Measurements from ENCODE around the gene TRIM27. TPM values are rescaled to one million over a fixed set of nuclear protein-coding genes. Genes with fewer than 3 reads are reported as not detected.
"Not testable (repeated sequence)": the region's sequence is repeated elsewhere in the genome, so short reads cannot be mapped to it uniquely, and the experiment has no call there.

TRIM27 gene
- total RNA-seq, 1 donor from 2014 or later = 101 TPM

DNA sequence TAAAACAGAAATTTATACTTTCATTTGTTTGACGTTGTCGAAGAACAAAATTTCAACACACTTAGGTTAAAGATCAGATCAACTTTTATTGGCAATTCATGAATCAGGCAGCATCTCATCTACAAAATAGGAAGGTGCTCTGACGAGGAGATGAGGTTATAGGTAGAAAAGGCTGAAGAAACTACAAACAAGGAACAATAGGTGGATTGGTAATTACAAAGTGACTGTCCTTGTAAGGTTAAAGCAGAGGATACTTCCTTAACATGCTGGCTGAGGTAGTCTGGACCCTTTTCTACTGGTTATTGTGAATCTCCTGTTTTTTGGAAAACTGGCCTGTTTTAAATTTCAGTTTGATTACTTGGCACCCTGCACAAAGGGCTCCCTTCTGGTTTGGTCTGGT, 32.5 kb upstream of the TRIM27 start:
- no peaks in the 10 kb centered on the region for H3K36me3 ChIP-seq (ENCODE audit: control insufficient read depth, insufficient read depth, low read length)
- no peak overlapping the region for H3K4me3 ChIP-seq (ENCODE audit: low read depth, low read length)
- DNase-seq (ENCODE audit: low read depth) = no peak
- no peaks in the 10 kb centered on the region for H3K27me3 ChIP-seq (ENCODE audit: control insufficient read depth, insufficient read depth, low read length)
- no peak for TF ChIP-seq CTCF (IDR thresholded peaks at IDR 0.05; ENCODE audit: insufficient read depth, low read length, poor library complexity, severe bottlenecking)

GRCh38 chr6:28953585-28954258, 29.9 kb upstream of the TRIM27 start:
- DNase-seq (ENCODE audit: low read depth) = no peak
- peak overlapping the region; percentile 49 for H3K4me3 ChIP-seq (ENCODE audit: low read depth, low read length)
- H3K27me3 ChIP-seq (ENCODE audit: control insufficient read depth, insufficient read depth, low read length) = no peaks in the 10 kb centered on the region
- TF ChIP-seq CTCF (IDR thresholded peaks at IDR 0.05; ENCODE audit: insufficient read depth, low read length, poor library complexity, severe bottlenecking) = no peak
- no peaks in the 10 kb centered on the region for H3K36me3 ChIP-seq (ENCODE audit: control insufficient read depth, insufficient read depth, low read length)

DNA sequence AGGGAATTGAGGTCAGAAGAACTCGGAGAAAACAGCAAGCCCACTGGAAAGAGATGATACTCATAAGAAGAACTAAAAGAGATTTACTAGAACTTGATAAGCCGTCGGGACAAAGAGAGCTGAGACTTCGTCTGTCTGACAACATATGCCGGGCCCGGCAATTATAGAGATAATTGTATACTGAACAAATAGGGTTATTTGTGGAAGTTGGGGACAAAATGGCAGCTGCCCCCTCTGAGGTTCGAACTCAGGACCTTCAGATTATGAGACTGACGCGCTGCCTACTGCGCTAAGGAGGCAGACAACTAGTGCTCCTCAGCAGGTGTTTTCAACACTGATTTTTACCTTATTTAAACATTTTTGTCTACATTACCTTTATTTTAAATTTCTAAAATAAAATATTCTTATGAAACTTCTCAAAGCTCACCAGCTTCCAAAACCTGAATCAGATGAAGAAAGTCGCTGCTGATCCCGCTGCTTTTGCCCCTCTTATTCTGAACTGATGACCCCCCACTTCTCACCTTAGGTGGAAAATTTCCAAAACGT, 29.3 kb upstream of the TRIM27 start:
- H3K36me3 ChIP-seq (ENCODE audit: control insufficient read depth, insufficient read depth, low read length) = no peaks in the 10 kb centered on the region
- peak overlapping the region; percentile 49 for H3K4me3 ChIP-seq (ENCODE audit: low read depth, low read length)
- no peak for DNase-seq (ENCODE audit: low read depth)
- no peaks in the 10 kb centered on the region for H3K27me3 ChIP-seq (ENCODE audit: control insufficient read depth, insufficient read depth, low read length)
- TF ChIP-seq CTCF (IDR thresholded peaks at IDR 0.05; ENCODE audit: insufficient read depth, low read length, poor library complexity, severe bottlenecking) = no peak

GRCh38 chr6:28949656-28950195, 25.9 kb upstream of the TRIM27 start:
- H3K4me3 ChIP-seq (ENCODE audit: low read depth, low read length); H3K27me3 ChIP-seq (ENCODE audit: control insufficient read depth, insufficient read depth, low read length); DNase-seq (ENCODE audit: low read depth); H3K36me3 ChIP-seq (ENCODE audit: control insufficient read depth, insufficient read depth, low read length): not testable (repeated sequence)

DNA sequence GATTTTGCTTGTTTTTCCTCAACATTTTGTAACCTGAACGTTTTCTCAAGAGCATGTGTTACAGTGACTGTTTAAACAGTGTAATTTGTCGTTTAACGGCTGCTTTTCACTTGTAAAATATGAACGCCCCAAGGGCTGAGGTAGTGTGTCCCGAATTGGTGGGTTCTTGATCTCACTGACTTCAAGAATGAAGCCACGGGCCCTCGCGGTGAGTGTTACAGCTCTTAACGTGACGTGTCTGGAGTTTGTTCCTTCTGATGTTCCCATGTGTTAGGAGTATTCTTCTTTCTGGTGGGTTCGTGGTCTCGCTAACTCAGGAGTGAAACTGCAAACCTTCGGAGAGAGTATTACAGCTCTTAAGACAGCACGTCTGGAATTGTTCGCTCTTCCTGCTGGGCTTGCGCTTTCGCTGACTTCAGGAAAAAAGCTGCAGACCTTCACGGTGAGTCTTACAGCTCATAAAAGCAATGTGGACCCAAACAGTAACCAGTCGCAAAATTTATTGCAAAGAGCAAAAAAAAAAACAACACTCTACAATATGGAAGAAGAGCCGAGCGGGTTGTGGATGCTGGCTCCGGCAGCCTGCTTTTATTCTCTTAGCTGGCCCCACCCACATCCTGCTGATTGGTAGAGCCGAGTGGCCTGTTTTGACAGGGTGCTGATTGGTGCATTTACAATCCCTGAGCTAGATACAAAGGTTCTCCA, 25.1 kb upstream of the TRIM27 start:
- no peak for TF ChIP-seq CTCF (IDR thresholded peaks at IDR 0.05; ENCODE audit: insufficient read depth, low read length, poor library complexity, severe bottlenecking)
- H3K27me3 ChIP-seq (ENCODE audit: control insufficient read depth, insufficient read depth, low read length) = no peaks in the 10 kb centered on the region
- no peak overlapping the region for H3K4me3 ChIP-seq (ENCODE audit: low read depth, low read length)
- no peak for DNase-seq (ENCODE audit: low read depth)
- no peaks in the 10 kb centered on the region for H3K36me3 ChIP-seq (ENCODE audit: control insufficient read depth, insufficient read depth, low read length)

GRCh38 chr6:28947831-28948270, 24.1 kb upstream of the TRIM27 start:
- Histone ChIP-seq H3K27me3 (ENCODE audit: control insufficient read depth, insufficient read depth, low read length) (no peaks in the 10 kb centered on the region), H3K36me3 (ENCODE audit: control insufficient read depth, insufficient read depth, low read length) (no peaks in the 10 kb centered on the region), H3K4me3 (ENCODE audit: low read depth, low read length) (no peak overlapping the region)
- TF ChIP-seq CTCF (IDR thresholded peaks at IDR 0.05; ENCODE audit: insufficient read depth, low read length, poor library complexity, severe bottlenecking) = no peak
- DNase-seq (ENCODE audit: low read depth) = no peak

Measured in kidney epithelial cell (primary cell).